CD4-positive, alpha-beta T cell treated with Interleukin-1 beta for 1 hour (primary cell): ENCODE data around the gene CIB4.
"Not testable (repeated sequence)": the region's sequence is repeated elsewhere in the genome, so short reads cannot be mapped to it uniquely, and the experiment has no call there.

Source experiments
- DNase-seq, 2 donors: peaks; one replicate each; pipeline ENCODE4 v3.0.0-alpha.2; 2020 to 2022

CIB4 gene

DNA sequence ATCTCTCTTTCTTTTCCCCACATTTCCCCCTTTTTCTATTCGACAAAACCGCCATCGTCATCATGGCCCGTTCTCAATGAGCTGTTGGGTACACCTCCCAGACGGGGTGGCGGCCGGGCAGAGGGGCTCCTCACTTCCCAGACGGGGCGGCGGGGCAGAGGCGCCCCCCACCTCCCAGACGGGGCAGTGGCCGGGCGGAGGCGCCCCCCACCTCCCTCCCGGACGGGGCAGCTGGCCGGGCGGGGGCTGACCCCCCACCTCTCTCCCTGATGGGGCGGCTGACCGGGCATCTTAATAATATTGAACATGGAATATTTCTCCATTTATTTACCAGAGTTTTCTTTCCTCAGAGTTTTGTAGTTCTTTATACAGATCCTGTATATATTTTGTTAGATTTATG, 24.1 kb upstream of the CIB4 start:
- DNase-seq: not testable (repeated sequence)

DNA sequence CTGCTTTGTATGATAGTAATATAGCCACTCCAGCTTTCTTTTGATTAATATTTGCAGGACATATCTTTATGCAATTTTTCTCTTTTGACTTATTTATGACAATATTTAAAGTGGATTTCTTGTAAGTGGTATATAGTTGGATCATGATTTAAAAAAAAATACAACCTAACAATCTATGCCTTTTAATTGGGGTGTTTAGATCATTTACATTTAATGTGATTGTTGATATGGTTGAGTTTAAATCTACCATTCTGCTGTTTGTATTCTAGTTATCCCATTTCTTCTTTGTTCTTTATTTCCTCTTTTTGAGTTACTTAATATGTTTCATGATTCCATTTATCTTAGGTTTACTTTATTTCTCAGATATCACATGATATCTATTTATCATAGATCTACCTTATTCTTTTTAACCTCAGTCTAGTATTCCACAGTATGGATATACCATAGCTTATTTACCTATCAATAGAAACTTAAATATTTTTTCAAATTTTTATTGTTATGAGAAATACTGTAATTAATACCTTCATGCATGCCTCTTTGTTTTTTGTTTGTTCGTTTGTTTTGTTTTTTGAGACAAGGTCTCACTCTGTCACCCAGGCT, 19.3 kb upstream of the CIB4 start:
- DNase-seq: no peak

DNA sequence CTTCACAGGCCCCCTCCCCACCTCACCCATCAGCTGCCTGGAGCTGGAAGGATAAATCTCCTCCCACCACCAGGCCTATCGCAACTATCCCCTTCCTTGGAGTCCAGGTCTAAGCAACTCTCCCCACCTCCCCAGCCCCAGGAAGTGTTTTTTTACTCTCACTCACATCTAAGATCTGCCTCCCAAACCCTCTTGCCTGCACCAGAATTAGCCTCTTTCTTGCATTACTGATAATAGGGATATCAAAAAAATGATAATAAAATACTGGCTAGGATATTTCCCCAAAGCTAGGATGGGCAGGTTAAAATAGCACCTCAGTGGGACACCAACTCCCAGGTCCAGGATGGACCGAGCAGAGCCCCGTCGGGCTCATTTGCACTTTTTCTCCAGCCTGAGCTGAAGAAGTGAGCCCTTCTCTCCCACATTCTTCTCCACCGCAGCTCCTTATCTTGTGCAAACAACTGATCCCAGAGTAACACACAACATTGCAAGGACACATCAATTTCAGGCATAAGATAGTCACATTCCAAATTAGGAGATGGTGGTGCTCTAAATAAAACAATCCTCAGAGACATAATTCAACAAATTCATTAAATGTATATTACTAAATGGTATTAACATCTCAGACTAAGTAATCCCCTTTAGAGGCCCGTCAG, 17.7 kb upstream of the CIB4 start:
- no peak for DNase-seq

DNA sequence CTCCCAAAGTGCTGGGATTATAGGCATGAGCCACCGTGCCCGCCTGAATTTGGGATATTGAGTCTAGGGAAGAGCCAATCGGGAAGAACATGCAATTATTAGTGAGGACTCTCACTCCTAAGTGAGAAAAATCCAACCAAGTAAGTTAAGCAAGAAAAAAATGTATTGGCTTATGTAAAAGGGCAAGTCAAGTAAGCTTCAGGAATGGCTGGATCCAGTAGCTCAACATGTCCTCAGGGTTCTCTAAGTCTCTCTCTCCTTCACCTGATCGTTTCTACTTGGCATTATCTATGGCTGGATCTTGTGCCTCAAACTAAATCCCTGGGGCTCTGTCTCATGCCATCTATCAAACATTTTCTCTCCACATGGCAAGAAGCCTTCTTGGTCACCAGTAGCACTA, 16.1 kb upstream of the CIB4 start:
- no peak for DNase-seq

DNA sequence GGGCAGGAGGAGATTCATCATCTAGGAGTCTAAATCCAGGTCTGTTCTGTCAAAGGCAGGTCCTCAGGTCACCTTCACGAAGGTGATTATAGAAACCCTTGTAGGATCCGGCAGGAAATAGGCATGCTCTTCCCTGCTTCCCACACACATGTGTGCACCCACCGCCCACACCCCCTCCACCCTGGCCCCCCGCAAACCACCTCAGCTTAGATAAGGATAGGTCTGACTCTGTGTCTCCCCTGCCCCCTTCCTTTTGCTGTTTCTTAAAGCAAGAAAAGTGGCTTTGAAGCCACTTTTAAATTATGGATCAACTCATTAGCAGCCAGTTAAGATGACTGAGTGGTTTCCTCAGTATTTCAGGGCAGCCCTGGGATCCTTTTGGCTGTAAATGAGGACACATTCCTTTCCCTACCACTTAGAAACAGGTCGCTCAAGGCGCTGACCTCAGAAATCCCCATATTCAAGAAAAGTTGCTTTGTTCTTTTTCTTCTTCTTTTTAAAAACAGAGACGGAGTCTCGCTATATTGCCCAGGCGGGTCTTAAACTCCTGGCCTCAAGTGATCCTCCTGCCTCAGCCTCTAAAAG, 14.5 kb upstream of the CIB4 start:
- DNase-seq: no peak

DNA sequence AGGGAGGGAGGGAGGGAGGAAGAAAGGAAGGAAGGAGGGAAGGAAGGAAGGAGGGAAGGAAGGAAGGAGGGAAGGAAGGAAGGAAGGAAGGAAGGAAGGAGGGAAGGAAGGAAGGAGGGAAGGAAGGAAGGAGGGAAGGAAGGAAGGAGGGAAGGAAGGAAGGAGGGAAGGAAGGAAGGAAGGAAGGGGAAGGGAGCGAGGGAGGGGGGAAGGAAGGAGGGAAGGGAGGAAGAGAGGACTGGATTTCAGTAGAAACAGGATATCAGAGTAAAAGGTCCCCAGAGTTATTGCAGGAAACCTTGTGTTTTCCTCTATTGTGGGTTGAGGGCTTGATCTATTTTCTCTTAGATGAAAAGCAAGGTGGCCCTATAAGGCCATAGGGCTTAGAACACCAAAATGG, 14.0 kb upstream of the CIB4 start:
- not testable (repeated sequence) for DNase-seq

DNA sequence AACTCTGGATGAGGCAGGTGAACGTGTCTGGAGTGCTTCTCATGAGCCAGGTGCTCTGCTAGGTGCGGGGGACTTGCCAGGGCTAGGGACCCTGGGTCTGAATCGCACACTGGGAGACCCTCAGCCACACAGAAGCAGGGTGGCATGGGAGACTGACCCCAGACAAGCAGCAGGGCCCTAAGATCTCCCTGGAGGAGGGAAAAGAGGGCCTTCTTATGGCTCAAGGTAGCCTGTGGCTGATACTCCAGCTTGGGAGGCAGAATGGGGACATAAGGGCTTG, 12.8 kb upstream of the CIB4 start:
- DNase-seq: no peak

DNA sequence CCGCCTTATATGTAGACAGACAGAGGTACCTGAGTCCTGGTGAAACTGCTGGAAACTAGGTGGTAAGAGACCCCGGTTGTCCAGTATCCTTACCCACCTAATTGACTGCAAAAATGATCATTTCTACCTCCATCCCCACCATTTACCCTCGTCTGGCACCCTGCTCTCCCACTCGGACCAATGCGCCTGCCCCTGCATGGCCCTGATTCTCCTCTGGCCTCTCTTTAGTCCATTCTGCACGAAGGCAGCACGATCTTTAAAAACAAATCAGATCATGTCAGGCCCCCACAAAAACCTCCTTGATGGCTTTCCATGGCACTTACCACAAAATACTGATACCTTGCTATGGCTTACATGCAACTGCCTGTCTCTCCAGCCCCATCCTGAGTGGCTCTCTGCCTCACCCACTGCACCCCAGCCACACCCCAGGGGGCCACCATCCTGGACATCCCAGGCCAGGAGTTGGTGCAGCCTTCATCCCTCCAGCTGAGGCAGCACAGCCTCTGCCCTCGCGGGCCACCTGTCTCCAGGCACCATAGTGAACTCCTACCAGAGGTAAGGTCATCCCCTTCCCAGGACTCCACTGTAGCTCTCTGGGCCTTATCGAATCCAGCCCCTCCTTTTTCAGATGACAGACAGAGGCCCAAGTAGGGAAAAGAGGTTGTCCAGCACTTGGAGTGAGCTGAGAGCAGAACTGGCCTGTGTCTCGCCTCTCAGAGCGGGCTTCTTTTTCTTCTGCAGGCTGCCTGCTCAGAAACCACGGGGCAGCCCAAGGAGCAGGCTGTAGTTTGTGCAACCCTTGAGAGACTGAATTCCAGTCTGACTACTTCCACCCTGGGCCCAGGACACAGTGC, 12.3 kb upstream of the CIB4 start:
- no peak for DNase-seq

DNA sequence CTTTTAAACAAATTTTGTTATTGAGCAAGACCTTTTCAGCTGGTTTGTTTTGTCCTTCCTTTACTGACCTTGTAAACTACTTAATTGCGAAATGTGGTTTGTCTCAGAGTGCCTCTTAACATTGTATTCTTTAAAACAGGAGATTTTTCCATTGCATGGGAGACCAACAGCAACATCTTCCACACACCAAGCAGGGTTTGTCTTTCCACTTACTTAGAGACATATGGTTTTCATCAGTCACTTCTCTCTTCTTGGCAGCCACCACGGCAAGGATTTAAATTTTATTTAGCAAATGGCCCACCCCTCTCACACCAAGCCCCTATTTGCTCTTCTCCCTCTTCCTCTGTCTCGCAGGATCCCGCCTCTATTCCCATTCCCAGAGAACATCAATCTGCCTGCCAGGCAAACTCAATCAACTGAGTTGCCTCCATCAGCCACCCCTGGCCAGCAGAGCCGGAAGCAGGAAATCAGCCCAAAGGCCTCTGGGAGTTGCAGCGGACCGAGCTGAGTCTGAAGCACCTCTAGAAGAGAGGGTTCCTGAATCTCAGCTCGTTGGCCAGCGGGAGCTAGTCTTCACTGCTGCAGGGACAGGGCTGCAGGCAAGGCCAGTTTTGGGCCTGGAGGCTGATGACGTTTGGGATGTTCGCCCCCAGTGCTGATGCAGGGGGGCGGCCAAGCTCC, 11.3 kb upstream of the CIB4 start:
- DNase-seq: no peak

DNA sequence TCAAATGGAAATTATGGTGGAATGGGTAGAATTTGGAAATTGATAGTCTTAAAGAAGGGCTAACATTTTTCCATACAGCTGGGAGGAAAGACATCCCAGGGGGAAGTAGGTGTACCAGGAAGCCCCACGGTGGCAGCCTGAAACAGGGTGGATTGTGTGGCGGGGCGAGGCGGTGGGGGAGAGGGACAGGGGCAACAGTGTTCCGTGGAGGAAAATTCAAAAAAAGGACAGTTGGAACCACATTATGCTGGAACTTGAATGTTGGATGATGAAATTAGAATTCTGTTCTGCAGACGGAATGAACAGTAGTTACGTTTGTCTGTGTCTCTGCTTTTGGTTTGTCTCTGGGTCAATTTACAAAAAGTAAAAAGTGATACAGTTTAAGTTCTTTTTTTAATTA, 10.6 kb upstream of the CIB4 start:
- no peak for DNase-seq

DNA sequence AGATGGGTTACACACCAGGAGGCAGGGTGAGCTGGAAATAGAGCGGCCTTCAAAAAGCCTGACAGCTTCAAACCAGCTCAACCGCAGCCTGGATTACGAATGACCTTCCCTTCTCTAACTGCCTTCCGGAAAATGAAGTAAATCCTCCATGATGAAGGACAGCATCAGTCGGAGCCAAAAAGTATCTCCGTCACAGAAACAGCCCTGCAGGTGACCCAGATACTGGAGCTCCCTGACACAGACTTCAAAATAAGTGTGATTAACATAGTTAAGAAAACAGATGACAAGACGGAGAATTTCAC, 10.3 kb upstream of the CIB4 start:
- no peak for DNase-seq

DNA sequence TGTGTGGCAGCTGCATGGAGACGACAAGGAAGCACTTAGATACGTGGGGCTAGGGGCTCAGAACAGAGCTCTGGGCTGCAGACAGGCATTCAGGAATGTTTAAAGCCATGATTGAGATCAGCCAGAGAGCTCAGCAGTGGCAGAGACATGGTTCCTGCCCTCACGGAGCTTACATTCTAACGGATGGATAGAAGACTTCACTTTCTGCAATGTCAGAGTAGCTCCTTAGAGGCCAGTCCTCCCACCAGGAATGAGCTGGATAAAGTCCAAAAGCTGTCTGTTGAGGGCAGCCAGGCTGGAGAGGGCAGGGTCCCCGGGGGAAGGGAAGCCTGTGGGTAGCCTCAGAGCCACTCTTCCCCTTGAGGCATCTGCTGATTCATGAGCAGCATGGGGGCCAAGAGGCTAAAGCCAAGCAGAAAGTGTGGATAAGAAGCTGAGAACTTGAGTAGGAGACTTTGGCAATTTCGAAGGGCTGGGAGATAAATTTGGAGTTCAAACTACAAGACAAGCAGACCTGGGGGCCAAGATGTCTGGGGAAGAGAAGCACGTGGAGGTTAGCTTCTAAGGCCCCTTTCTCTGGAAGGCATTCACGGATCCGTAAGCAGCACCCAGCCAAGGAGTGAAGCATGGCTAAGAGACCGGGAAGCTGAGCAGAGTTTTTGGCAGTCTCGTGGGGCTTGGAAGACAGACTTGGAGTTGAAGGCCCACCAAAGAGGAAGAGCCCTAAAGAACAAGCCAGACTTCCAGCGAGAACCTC, 9.7 kb upstream of the CIB4 start:
- DNase-seq: no peak

DNA sequence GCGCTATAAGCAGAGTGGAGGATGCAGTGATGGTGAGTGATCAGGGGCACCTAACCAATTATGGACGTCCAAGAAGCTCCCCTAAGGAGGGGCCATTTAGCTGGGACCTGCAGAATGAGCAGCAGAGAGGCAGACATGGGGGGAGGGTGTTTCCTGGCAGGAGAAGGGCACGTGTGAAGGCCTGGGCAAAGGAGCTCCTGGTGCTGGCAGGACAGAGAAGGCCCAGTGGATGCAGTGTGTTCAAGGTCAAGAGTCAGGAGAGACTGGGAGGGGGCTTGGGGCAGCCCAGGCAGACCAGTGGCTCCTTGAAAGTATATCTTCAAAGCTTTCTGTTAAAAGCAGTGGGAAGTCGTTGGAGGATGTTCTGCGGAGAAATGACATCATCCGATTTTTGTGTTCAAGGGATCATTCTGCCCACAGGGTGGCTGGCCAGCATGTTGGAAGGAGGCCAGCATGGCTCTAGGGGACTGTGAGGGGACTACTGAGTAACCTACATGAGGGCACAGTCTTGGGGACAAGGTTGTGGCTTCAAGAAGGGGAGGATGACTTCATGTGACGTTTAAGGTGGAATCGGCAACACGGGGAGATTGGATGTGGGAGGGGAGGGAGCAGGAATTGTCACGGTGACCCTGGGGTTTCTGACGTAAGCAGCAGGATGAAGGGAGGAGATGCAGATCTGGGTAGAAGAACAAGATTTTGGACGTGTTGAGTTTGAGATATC, 9.0 kb upstream of the CIB4 start:
- no peak for DNase-seq

DNA sequence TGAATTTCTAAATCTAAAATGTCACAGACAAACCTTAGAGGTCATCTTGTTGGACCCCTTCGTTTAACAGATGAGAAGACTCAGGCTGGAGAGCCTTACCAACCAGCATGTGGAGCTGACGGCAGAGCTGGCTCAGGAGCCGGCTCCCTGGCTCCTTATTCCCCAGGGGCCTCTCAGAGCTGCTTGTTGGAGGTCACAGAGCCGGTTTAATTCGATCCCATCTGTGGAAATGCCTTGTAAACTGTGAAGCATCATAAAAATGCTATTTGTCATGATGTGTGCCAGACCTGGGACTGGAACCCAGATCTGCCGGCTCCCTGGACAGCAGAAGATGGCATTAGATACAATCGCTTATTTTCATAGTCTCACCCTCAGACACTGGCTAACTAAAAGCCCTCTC, 8.2 kb upstream of the CIB4 start:
- DNase-seq: no peak

DNA sequence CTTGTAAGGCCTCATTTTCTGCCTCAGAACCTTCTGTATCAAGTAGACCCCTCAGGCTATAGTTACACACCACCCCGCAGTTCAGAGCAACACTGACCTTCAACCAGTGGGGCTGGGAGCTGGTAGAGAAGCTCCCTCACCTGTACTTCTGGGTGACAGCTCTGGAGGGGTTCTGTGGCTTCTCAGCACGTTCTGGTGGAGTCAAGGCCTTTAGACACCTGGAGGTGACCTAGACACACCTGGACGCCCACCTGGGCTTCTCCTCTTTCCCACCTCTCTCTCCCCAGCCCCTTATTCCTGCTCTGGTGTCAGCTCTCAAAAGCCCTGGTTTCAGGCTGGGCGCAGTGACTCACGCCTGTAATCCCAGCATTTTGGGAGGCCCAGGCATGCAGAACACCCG, 7.3 kb upstream of the CIB4 start:
- no peak for DNase-seq

DNA sequence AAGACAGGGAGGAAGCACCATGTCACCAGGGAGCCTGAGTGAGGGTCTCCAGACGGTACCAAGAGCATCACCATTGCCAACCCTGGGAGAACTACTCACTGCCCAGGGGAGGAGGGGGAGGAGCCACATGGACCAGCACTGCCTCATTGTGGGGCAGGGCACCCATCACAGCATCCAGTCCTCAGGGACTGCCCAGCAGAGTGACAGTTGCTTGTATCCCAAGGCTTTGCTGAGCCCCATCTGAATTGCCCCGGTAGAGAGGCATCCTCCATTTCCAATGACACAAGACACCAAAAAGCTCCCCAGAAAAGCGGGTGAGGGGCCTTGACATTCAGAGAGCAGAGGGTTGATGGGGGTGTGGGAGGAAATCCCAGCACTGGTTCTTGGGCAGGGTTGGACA, 6.8 kb upstream of the CIB4 start:
- DNase-seq: no peak

DNA sequence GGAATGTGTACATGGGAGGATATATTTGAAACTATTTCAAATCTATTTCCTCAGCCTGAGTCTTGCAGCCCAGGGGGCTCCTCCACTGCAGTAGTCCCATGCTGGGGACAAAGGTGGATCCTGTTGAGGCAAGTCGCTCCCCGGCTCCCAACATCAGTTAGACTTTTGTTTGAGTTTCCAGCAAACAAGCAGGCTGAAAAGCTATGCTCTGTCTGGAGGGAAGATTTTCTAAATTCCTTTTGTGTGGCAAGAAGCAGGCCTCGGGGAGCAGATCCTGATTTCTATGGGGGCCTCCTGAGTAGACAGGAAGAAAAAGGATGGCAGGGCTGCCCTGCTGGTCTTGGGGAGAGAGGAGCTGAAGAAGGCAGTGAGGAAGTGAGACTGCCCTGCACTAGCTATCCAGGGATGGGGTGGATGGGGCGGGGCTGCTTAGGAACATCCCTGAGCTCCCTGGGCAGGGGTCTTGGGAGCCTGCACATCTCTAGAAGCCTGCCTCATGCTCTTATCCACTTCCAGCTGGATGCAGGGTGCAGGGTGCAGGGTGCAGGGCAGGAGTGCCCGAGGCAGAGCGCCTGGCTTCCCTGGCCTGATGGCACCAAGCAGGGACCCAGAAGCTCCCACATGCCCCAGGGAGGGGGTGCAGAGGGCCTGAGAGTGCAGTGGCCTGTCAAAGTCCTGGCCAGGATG, 6.0 kb upstream of the CIB4 start:
- DNase-seq: no peak

DNA sequence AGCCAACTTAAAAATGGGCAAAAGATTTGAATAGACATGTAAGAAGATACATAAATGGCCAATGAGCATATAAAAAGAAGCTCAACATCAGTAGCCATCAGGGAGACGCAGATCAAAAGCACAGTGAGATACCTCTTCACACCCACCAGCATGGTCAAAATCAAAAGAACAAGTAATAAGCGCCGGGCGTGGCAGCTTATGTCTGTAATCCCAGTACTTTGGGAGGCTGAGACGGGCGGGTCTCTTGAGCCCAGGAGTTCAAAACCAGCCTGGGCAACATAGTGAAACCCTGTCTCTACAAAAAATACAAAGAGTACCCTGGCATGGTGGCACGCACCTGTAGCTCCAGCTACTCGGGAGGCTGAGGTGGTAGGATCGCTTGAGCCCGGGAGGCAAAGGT, 4.6 kb upstream of the CIB4 start:
- no peak for DNase-seq

DNA sequence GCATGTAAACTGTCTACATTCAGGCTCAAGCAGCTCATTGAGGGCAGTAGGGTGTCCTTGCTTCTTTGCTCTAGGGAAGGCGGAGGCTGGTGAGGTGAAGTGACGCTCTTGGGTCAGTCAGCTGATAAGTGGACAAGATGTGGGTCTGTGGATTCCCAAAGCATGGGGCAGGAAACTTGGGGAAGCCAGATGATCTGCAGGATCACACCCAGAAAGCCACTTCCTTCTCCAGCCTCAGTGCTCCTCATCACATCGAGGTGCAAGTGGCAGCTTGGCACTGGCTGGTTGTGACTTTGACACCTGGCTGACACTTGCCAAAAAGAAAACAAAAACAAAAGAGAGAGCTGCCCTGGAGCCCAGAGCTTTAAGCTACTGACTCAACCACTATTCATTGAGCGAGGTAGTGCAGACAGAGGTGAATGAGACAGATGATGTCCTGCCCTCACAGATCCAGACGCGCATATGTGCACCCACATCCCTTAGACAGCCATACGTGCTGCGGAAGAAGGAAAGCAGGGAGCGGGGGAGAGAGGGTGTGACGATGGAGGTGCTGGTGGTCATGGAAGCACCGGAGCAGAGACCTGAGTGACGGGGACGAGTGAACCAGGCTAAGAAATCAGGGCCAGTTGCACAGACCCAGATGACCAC, 3.1 kb upstream of the CIB4 start:
- DNase-seq: no peak

DNA sequence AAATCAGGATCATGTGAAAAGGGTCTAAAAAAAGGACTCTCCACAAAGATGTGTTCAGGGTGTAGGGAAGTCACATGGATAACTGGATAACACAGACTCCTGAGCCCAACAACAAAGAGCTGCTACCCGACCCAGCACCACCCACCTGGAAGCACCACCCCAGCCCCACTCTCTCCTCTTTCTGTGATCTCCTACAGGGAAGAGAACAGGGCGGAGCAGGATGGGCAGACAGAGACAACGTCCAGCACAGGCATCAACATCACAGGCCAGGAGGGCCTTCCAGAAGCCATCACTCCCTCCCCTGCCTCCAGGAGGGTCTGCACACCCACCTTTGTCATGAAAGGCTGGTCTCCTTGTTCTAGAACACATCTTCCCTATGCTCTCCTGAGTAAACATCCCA, 1.3 kb upstream of the CIB4 start:
- no peak for DNase-seq

DNA sequence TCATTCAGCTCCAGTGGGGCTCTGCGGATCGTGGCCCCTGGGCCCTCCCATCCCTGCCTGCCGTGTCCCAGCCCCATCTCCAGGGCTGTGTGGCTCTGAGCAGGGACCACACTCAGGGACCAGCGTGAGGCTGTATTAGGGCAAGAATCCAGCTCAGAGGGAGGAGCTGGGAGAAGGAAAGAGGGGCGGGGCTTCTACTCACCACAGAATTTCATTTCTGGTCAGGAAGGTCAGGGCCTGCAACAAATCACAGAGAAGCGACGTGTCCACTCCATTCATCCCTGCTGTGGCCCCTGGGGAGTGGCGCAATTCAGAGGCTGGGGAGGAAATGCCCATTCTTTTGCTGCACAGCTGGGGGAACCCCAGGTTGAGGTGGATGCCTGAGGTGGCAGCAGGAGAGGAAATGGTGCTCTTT, 828 bp downstream of the CIB4 start:
- no peak for DNase-seq
